Spinal cord (tissue), 10 donors: ENCODE results near the gene PDE4D. TPM values are rescaled to one million over a fixed set of nuclear protein-coding genes. Genes with fewer than 3 reads are reported as not detected.

ENCODE experiments used
- DNase-seq, 6 donors: peaks; one replicate each; pipeline versions ENCODE4 v3.0.0 to v3.0.0-alpha.2; 2013 to 2015; ENCODE audit warnings: low spot score in 6 of 6, low read depth in 4 of 6
- H3K27ac ChIP-seq: one replicate; pipeline ENCODE4 v1.5.1; 2013; ENCODE audit warnings: low read depth, low read length, control low read depth
- H3K27me3 ChIP-seq: one replicate; pipeline ENCODE4 v1.6.1; 2013; ENCODE audit warnings: low read length; ENCODE audit not compliant: control insufficient read depth, insufficient read depth
- H3K36me3 ChIP-seq: one replicate; pipeline ENCODE4 v1.6.1; 2013; ENCODE audit warnings: low read length; ENCODE audit not compliant: control insufficient read depth, insufficient read depth
- H3K4me1 ChIP-seq: one replicate; pipeline ENCODE4 v1.6.1; 2013; ENCODE audit warnings: low read length; ENCODE audit not compliant: control insufficient read depth, insufficient read depth
- H3K4me3 ChIP-seq: one replicate; pipeline ENCODE4 v1.5.1; 2013; ENCODE audit warnings: low read depth, low read length, control low read depth
- H3K9me3 ChIP-seq: one replicate; pipeline ENCODE4 v1.6.1; 2013; ENCODE audit warnings: low read length; ENCODE audit not compliant: control insufficient read depth, insufficient read depth
- WGBS: methylation state at CpG from one replicate; pipeline ENCODE4 v1.1.5; 2013; ENCODE audit warnings: missing lambda C conversion rate; ENCODE audit not compliant: insufficient coverage; 5-methylcytosine and 5-hydroxymethylcytosine counted together
- polyA plus RNA-seq, 2 donors: library from polyadenylated mRNA; unstranded; fragments of 120-200 nt; gene quantifications; one replicate each; pipeline ENCODE4 v1.2.1, GENCODE V29; 2013; ENCODE audit not compliant: insufficient read length in 2 of 2
- total RNA-seq, 2 donors: library from RNA; depleted of rRNA in 1 of 2; stranded (reverse); fragments of 120-200 nt in 1 of 2; fragments of >200 nt in 1 of 2; gene quantifications; one replicate each; pipeline versions ENCODE4 v1.2.3 to v1.2.4, GENCODE V29; 2013 to 2014
- donor health status: healthy.

Gene PDE4D
- total and polyA plus RNA-seq, 4 donors = 16.1 to 84.0 (median 37.0) TPM

- peak in 1 of 6 donors; percentile 55 for DNase-seq
- Histone ChIP-seq H3K36me3 (no peaks in the 10 kb centered on the region), H3K9me3 (no peaks in the 10 kb centered on the region), H3K4me3 (no peak overlapping the region), H3K4me1 (no peaks in the 10 kb centered on the region), H3K27me3 (no peaks in the 10 kb centered on the region), H3K27ac (no peak overlapping the region)
- 14% methylated on average over 1 of the region's 2 CpGs for WGBS
These were observed 824.0 kb downstream of the PDE4D start for GRCh38 chr5:59069438-59070079.

GRCh38 chr5:59067956-59068656 is 825.4 kb downstream of the PDE4D start:
- no CpG with 5 or more reads among the region's 4 CpGs for WGBS
- Histone ChIP-seq H3K4me1 (no peaks in the 10 kb centered on the region), H3K27ac (no peak overlapping the region), H3K9me3 (no peaks in the 10 kb centered on the region), H3K27me3 (no peaks in the 10 kb centered on the region), H3K36me3 (no peaks in the 10 kb centered on the region), H3K4me3 (no peak overlapping the region)
- no peak for DNase-seq

- Histone ChIP-seq H3K4me1 (no peaks in the 10 kb centered on the region), H3K36me3 (no peaks in the 10 kb centered on the region), H3K9me3 (no peaks in the 10 kb centered on the region), H3K27ac (no peak overlapping the region), H3K4me3 (no peak overlapping the region), H3K27me3 (no peaks in the 10 kb centered on the region)
- no CpG with 5 or more reads among the region's 5 CpGs for WGBS
- no peak for DNase-seq
These were observed 827.0 kb downstream of the PDE4D start for GRCh38 chr5:59066367-59067163.

GRCh38 chr5:59065554-59065953 is 828.0 kb downstream of the PDE4D start:
- H3K4me1 ChIP-seq = no peaks in the 10 kb centered on the region
- H3K36me3 ChIP-seq = no peaks in the 10 kb centered on the region
- H3K27me3 ChIP-seq = no peaks in the 10 kb centered on the region
- H3K4me3 ChIP-seq = no peak overlapping the region
- no peak for DNase-seq
- no peak overlapping the region for H3K27ac ChIP-seq
- H3K9me3 ChIP-seq = no peaks in the 10 kb centered on the region
- no CpG with 5 or more reads among the region's 1 CpG for WGBS

GRCh38 chr5:59064293-59064692 is 829.2 kb downstream of the PDE4D start:
- no peak overlapping the region for H3K27ac ChIP-seq
- no peaks in the 10 kb centered on the region for H3K36me3 ChIP-seq
- no peak for DNase-seq
- whole genome bisulfite sequencing = no CpG with 5 or more reads among the region's 2 CpGs
- no peak overlapping the region for H3K4me3 ChIP-seq
- H3K4me1 ChIP-seq = no peaks in the 10 kb centered on the region
- H3K27me3 ChIP-seq = no peaks in the 10 kb centered on the region
- H3K9me3 ChIP-seq = no peaks in the 10 kb centered on the region

- Histone ChIP-seq H3K4me3 (no peak overlapping the region), H3K27ac (no peak overlapping the region), H3K36me3 (no peaks in the 10 kb centered on the region), H3K27me3 (no peaks in the 10 kb centered on the region), H3K9me3 (no peaks in the 10 kb centered on the region), H3K4me1 (no peaks in the 10 kb centered on the region)
- 86% methylated on average over 1 of the region's 3 CpGs for WGBS
- no peak for DNase-seq
These were observed 830.4 kb downstream of the PDE4D start for GRCh38 chr5:59062986-59063683.

- Histone ChIP-seq H3K4me3 (no peak overlapping the region), H3K27ac (no peak overlapping the region), H3K27me3 (no peaks in the 10 kb centered on the region), H3K36me3 (no peaks in the 10 kb centered on the region), H3K4me1 (no peaks in the 10 kb centered on the region), H3K9me3 (no peaks in the 10 kb centered on the region)
- no peak for DNase-seq
- 80% methylated on average over 2 of the region's 5 CpGs for WGBS
These were observed 832.1 kb downstream of the PDE4D start for GRCh38 chr5:59061377-59061776.

GRCh38 chr5:59058969-59059687 is 834.4 kb downstream of the PDE4D start:
- Histone ChIP-seq H3K36me3 (no peaks in the 10 kb centered on the region), H3K27me3 (no peaks in the 10 kb centered on the region), H3K27ac (no peak overlapping the region), H3K9me3 (no peaks in the 10 kb centered on the region), H3K4me3 (no peak overlapping the region), H3K4me1 (no peaks in the 10 kb centered on the region)
- no CpG with 5 or more reads among the region's 5 CpGs for WGBS
- DNase-seq = peak in 1 of 6 donors; percentile 66

GRCh38 chr5:59058237-59058636 is 835.3 kb downstream of the PDE4D start:
- Histone ChIP-seq H3K27me3 (no peaks in the 10 kb centered on the region), H3K4me1 (no peaks in the 10 kb centered on the region), H3K36me3 (no peaks in the 10 kb centered on the region), H3K9me3 (no peaks in the 10 kb centered on the region), H3K27ac (no peak overlapping the region), H3K4me3 (no peak overlapping the region)
- 60% methylated on average over 1 of the region's 1 CpG for WGBS
- DNase-seq = no peak
